Endothelial cell (in vitro differentiated cells): ENCODE data around the gene OTUB2. TPM values are rescaled to one million over a fixed set of nuclear protein-coding genes. Genes with fewer than 3 reads are reported as not detected.

Experiments used
- DNase-seq: peaks from one replicate; pipeline ENCODE4 v3.0.0; 2021; ENCODE audit warnings: low spot score
- H3K27ac Mint-ChIP-seq: one replicate; pipeline ENCODE4 v1.8.0; 2021; ENCODE audit warnings: mixed read lengths, inconsistent platforms; ENCODE audit not compliant: unreplicated experiment
- H3K27me3 Mint-ChIP-seq: one replicate; pipeline ENCODE4 v1.8.0; 2021; ENCODE audit warnings: mild to moderate bottlenecking, moderate library complexity, mixed read lengths, inconsistent platforms; ENCODE audit not compliant: unreplicated experiment
- H3K36me3 Mint-ChIP-seq: one replicate; pipeline ENCODE4 v1.8.0; 2021; ENCODE audit warnings: mild to moderate bottlenecking, low read depth, mixed read lengths, inconsistent platforms; ENCODE audit not compliant: unreplicated experiment
- H3K4me1 Mint-ChIP-seq: one replicate; pipeline ENCODE4 v1.8.0; 2021; ENCODE audit warnings: mild to moderate bottlenecking, mixed read lengths, inconsistent platforms; ENCODE audit not compliant: unreplicated experiment
- H3K4me3 Mint-ChIP-seq: one replicate; pipeline ENCODE4 v1.8.0; 2021; ENCODE audit warnings: mild to moderate bottlenecking, mixed read lengths, inconsistent platforms; ENCODE audit not compliant: unreplicated experiment
- H3K9me3 Mint-ChIP-seq: one replicate; pipeline ENCODE4 v1.8.0; 2021; ENCODE audit warnings: mixed read lengths, inconsistent platforms; ENCODE audit not compliant: unreplicated experiment
- total RNA-seq: library from RNA; stranded (reverse); fragmentation: NEBNext Ultra II Directional; extraction: Animal tissue kit (Norgen Biotek cat#: 25700); gene quantifications from one replicate; pipeline ENCODE4 v1.2.1, GENCODE V29; 2021; ENCODE audit not compliant: unreplicated experiment
- TF ChIP-seq, protein P1 (sequence below): fragments of 200-600 bp; sonication (generic); IDR thresholded peaks from one replicate; pipeline ENCODE4 v1.5.0; 2021; ENCODE audit warnings: antibody characterized with exemption; ENCODE audit not compliant: unreplicated experiment

Gene OTUB2
- total RNA-seq, 1 donor from 2014 or later: 2.3 TPM

GRCh38 chr14:93989939-93990338 is 36.2 kb upstream of the OTUB2 start:
- H3K36me3 Mint-ChIP-seq: no peaks in the 10 kb centered on the region
- no peaks in the 10 kb centered on the region for H3K9me3 Mint-ChIP-seq
- H3K4me1 Mint-ChIP-seq: peaks cover 5% of the 10 kb centered on the region
- no peak overlapping the region for H3K4me3 Mint-ChIP-seq
- H3K27me3 Mint-ChIP-seq: peaks cover 6% of the 10 kb centered on the region
- TF ChIP-seq, protein P1, sequence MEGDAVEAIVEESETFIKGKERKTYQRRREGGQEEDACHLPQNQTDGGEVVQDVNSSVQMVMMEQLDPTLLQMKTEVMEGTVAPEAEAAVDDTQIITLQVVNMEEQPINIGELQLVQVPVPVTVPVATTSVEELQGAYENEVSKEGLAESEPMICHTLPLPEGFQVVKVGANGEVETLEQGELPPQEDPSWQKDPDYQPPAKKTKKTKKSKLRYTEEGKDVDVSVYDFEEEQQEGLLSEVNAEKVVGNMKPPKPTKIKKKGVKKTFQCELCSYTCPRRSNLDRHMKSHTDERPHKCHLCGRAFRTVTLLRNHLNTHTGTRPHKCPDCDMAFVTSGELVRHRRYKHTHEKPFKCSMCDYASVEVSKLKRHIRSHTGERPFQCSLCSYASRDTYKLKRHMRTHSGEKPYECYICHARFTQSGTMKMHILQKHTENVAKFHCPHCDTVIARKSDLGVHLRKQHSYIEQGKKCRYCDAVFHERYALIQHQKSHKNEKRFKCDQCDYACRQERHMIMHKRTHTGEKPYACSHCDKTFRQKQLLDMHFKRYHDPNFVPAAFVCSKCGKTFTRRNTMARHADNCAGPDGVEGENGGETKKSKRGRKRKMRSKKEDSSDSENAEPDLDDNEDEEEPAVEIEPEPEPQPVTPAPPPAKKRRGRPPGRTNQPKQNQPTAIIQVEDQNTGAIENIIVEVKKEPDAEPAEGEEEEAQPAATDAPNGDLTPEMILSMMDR: no peak
- no peak overlapping the region for H3K27ac Mint-ChIP-seq
- DNase-seq: no peak

DNA sequence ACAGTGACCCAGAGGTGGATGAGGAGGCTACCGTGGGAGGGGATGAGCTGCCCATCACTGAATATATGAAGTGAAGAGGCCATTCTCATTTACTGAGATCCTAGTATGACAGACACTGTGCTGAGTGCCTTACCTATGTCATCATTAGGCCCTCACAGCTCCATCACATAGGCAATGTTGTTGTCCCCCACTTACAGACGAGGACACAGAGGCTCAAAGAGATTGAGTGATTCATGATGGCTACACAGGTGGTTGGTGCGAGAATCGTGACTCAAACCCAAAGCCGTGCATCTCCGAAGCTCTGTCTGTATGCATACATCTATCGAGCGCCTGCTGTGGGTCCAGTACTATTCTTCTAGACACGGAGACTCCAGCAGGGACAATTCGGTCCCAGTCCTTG is 34.9 kb upstream of the OTUB2 start:
- H3K27me3 Mint-ChIP-seq: peaks cover 6% of the 10 kb centered on the region
- no peak for DNase-seq
- H3K36me3 Mint-ChIP-seq: no peaks in the 10 kb centered on the region
- TF ChIP-seq, protein P1: no peak
- H3K9me3 Mint-ChIP-seq: no peaks in the 10 kb centered on the region
- no peak overlapping the region for H3K4me3 Mint-ChIP-seq
- H3K4me1 Mint-ChIP-seq: peaks cover 5% of the 10 kb centered on the region
- H3K27ac Mint-ChIP-seq: no peak overlapping the region

GRCh38 chr14:93991649-93992048 is 34.5 kb upstream of the OTUB2 start:
- Mint-ChIP-seq H3K36me3 (no peaks in the 10 kb centered on the region), H3K9me3 (no peaks in the 10 kb centered on the region), H3K27ac (no peak overlapping the region), H3K4me1 (peaks cover 5% of the 10 kb centered on the region), H3K4me3 (no peak overlapping the region), H3K27me3 (peaks cover 6% of the 10 kb centered on the region)
- DNase-seq: no peak
- TF ChIP-seq, protein P1: no peak

DNA sequence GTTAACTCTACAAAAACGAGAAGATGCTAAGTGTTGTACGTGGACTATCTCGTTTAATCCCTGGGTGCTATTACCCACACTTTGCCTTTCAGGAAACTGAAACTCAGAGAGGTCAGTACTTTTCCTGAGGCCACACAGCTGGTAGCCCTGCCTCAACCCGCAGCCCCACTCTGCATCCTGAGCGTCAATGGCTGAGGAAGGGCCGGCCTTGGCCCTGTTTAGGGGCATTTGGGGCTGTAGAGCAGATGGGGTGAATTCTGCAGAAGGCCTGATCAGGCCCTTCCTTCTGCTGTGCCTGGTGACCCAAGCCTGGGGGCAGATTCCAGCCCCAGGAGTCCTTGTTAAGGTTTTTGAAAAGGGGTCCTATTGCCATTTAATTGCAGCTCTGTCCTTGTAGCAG is 32.8 kb upstream of the OTUB2 start:
- H3K27me3 Mint-ChIP-seq: peaks cover 3% of the 10 kb centered on the region
- H3K36me3 Mint-ChIP-seq: no peaks in the 10 kb centered on the region
- H3K4me1 Mint-ChIP-seq: peaks cover 5% of the 10 kb centered on the region
- no peak overlapping the region for H3K4me3 Mint-ChIP-seq
- TF ChIP-seq, protein P1: no peak
- H3K27ac Mint-ChIP-seq: no peak overlapping the region
- H3K9me3 Mint-ChIP-seq: no peaks in the 10 kb centered on the region
- DNase-seq: no peak

- peaks cover 1% of the 10 kb centered on the region for H3K4me1 Mint-ChIP-seq
- H3K4me3 Mint-ChIP-seq: no peak overlapping the region
- no peak for DNase-seq
- H3K9me3 Mint-ChIP-seq: no peaks in the 10 kb centered on the region
- no peak overlapping the region for H3K27ac Mint-ChIP-seq
- TF ChIP-seq, protein P1: no peak
- no peaks in the 10 kb centered on the region for H3K27me3 Mint-ChIP-seq
- no peaks in the 10 kb centered on the region for H3K36me3 Mint-ChIP-seq
Observed at GRCh38 chr14:93994919-93995682, 31.0 kb upstream of the OTUB2 start.
